ENCODE results near the gene PEDS1.
A peak's percentile ranks its signal among the peaks of the same experiment; 100 is the strongest.

PEDS1 gene

GRCh38 chr20:50194831-50195523, 41.5 kb upstream of the PEDS1 start:
- Histone ChIP-seq H3K4me3 (ENCODE audit: low read depth, low read length) (peak overlapping the region; percentile 1), H3K27ac (no peak overlapping the region), H3K27me3 (replicated peaks) (no peaks in the 10 kb centered on the region), H3K36me3 (replicated peaks) (peaks cover 15% of the 10 kb centered on the region)
- TF ChIP-seq, protein P1, sequence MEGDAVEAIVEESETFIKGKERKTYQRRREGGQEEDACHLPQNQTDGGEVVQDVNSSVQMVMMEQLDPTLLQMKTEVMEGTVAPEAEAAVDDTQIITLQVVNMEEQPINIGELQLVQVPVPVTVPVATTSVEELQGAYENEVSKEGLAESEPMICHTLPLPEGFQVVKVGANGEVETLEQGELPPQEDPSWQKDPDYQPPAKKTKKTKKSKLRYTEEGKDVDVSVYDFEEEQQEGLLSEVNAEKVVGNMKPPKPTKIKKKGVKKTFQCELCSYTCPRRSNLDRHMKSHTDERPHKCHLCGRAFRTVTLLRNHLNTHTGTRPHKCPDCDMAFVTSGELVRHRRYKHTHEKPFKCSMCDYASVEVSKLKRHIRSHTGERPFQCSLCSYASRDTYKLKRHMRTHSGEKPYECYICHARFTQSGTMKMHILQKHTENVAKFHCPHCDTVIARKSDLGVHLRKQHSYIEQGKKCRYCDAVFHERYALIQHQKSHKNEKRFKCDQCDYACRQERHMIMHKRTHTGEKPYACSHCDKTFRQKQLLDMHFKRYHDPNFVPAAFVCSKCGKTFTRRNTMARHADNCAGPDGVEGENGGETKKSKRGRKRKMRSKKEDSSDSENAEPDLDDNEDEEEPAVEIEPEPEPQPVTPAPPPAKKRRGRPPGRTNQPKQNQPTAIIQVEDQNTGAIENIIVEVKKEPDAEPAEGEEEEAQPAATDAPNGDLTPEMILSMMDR (IDR thresholded peaks at IDR 0.05; ENCODE audit: low read depth, low read length, missing control alignments), result no peak
- DNase-seq, result no peak
- in situ Hi-C loops (cut with HindIII; ENCODE audit: low pct_ligation_motif_present, low sequenced_read_pairs), result loop anchor here (5.0 kb wide), 1 partner anchor 92 kb away; no protein-coding TSS in a partner anchor

DNA sequence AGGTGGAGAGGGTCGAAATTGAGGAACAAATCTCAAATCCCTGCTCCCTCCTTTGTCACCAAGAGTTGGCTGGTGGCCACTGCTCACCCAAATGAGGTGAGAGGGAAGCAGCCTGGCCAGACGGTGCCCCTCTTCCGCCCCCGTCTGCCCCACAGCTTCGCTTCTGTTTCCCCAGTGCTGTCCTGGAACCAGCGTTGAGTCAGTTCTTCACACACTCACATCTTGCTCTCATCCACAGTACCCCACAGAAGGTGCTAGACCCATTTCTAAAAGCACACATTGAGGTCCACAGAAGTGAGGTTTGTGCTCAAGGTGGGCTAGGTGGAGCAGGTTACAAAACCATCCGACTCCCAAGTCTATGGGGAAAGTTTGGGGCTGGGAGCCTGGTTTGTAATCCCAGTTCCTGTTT, 40.9 kb upstream of the PEDS1 start:
- Histone ChIP-seq H3K27ac (no peak overlapping the region), H3K27me3 (replicated peaks) (no peaks in the 10 kb centered on the region), H3K36me3 (replicated peaks) (peaks cover 15% of the 10 kb centered on the region), H3K4me3 (ENCODE audit: low read depth, low read length) (peak overlapping the region; percentile 98)
- DNase-seq, result no peak
- TF ChIP-seq, protein P1 (IDR thresholded peaks at IDR 0.05; ENCODE audit: low read depth, low read length, missing control alignments), result no peak
- in situ Hi-C loops (cut with HindIII; ENCODE audit: low pct_ligation_motif_present, low sequenced_read_pairs), result no loop called here

DNA sequence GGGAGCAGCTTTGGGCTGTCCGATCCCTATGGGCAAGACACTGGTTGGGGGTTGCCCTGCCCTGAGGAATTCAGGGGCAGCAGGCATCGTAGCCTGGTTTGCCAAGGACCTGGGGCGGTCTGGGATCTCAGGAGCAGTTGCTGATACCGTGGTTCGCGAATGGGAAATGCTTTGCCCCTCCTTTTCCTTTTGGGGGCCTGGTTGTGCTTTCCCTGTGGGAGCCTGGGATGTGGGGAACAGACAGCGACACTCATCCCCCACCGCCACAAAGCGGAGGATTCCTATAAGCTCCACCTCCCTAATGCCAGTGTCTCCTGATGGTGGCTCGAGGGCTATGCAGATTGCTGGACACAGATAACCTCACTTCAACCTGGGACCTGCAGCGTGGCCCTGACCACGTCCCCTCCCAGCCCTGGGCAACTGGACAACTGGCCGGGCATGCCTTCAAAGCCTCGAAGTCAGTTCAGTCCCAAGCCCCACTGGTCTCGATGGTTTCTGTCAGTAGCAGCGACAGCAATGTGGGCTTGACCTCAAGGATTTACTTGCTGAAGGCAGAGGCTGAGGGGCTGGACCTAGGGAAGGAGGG, 40.4 kb upstream of the PEDS1 start:
- H3K4me3 ChIP-seq (ENCODE audit: low read depth, low read length), result peak overlapping the region; percentile 98
- in situ Hi-C loops (cut with HindIII; ENCODE audit: low pct_ligation_motif_present, low sequenced_read_pairs), result no loop called here
- no peak for DNase-seq
- H3K27me3 ChIP-seq (replicated peaks), result no peaks in the 10 kb centered on the region
- H3K27ac ChIP-seq, result peak overlapping the region; percentile 95
- H3K36me3 ChIP-seq (replicated peaks), result peaks cover 15% of the 10 kb centered on the region
- TF ChIP-seq, protein P1 (IDR thresholded peaks at IDR 0.05; ENCODE audit: low read depth, low read length, missing control alignments), result no peak

DNA sequence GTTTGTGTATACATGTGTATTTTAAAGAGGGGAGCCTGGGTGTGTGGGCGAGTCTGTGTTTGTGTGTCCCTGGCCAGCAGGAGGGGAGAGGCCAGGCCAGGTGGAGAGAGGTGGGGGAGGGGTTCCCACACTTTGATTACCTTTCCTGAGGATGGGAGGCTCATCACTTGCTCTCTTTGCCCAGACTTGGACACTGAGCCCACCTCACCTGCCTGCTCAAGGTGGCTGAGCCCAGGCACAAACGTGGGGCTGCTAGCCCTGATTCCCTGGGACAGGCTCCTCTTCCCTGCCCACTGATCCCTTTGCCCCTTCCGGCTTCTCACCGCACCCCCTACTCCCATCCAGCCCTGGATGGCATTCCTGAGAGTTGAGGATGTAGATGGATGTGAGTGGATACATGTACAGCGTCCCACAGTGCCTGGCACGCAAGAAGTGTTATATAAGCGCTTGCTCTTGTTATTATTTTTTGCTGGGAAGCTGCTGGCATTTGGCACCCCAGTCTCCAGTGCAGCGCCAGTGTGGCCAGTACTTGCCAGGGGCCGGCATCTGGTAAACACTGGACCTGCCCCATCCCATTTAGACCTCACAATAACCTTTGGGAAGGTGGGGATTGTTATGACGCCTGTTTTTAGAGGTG, 39.8 kb upstream of the PEDS1 start:
- in situ Hi-C loops (cut with HindIII; ENCODE audit: low pct_ligation_motif_present, low sequenced_read_pairs), result no loop called here
- DNase-seq, result no peak
- Histone ChIP-seq H3K4me3 (ENCODE audit: low read depth, low read length) (peak overlapping the region; percentile 98), H3K36me3 (replicated peaks) (peaks cover 15% of the 10 kb centered on the region), H3K27ac (peak overlapping the region; percentile 95), H3K27me3 (replicated peaks) (no peaks in the 10 kb centered on the region)
- TF ChIP-seq, protein P1 (IDR thresholded peaks at IDR 0.05; ENCODE audit: low read depth, low read length, missing control alignments), result no peak

GRCh38 chr20:50192364-50193198, 39.1 kb upstream of the PEDS1 start:
- peak; percentile 88 for DNase-seq
- Histone ChIP-seq H3K27ac (peak overlapping the region; percentile 95), H3K36me3 (replicated peaks) (peaks cover 15% of the 10 kb centered on the region), H3K27me3 (replicated peaks) (no peaks in the 10 kb centered on the region), H3K4me3 (ENCODE audit: low read depth, low read length) (peak overlapping the region; percentile 98)
- TF ChIP-seq, protein P1 (IDR thresholded peaks at IDR 0.05; ENCODE audit: low read depth, low read length, missing control alignments), result no peak
- in situ Hi-C loops (cut with HindIII; ENCODE audit: low pct_ligation_motif_present, low sequenced_read_pairs), result no loop called here

Measured in brain microvascular endothelial cell (primary cell).